ENCODE results near the gene SPTB.

DNA sequence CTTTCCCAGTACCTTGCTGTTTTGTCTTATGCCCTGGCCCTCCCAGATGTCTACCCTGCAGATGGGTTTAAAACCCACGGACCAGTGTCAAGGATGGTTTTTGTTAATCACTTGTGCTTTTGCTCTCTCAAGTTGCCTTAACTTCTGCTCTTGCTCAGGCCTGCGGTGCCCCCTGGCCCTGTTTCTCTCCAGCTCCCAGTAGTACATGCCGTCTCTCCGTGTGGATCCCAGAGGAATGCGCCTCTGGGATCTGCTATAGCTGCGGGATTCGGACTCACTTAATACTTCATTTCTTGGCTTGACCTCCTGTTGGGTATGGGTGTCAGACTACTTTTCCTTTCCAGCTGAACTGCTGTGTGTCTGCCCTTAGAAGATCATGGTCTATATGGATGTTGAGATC is 160.9 kb downstream of the SPTB start:
- TF ChIP-seq, protein P1, sequence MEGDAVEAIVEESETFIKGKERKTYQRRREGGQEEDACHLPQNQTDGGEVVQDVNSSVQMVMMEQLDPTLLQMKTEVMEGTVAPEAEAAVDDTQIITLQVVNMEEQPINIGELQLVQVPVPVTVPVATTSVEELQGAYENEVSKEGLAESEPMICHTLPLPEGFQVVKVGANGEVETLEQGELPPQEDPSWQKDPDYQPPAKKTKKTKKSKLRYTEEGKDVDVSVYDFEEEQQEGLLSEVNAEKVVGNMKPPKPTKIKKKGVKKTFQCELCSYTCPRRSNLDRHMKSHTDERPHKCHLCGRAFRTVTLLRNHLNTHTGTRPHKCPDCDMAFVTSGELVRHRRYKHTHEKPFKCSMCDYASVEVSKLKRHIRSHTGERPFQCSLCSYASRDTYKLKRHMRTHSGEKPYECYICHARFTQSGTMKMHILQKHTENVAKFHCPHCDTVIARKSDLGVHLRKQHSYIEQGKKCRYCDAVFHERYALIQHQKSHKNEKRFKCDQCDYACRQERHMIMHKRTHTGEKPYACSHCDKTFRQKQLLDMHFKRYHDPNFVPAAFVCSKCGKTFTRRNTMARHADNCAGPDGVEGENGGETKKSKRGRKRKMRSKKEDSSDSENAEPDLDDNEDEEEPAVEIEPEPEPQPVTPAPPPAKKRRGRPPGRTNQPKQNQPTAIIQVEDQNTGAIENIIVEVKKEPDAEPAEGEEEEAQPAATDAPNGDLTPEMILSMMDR (IDR thresholded peaks at IDR 0.05), result no peak
- no peak for TF ChIP-seq ZFX (IDR thresholded peaks at IDR 0.05; ENCODE audit: borderline replicate concordance)
